SK-N-SH treated with all-trans-retinoic acid at 6 μM for 48 hours (cell line): ENCODE data around the gene PAPPA2.

ENCODE experiments used
- ATAC-seq: fragments of 200-7000 bp; cut with Tn5 transposase; 3 replicates; pipeline ENCODE4 v1.9.1; 2020; ENCODE audit warnings: mild to moderate bottlenecking, moderate library complexity
- ARNTL ChIP-seq: fragments of 450-650 bp; formaldehyde crosslinking; IDR thresholded peaks from 2 replicates; pipeline ENCODE4 v1.5.0; 2020; ENCODE audit warnings: low read depth, mild to moderate bottlenecking, moderate library complexity, borderline replicate concordance
- BACH2 ChIP-seq: fragments of 250-450 bp; sonication (Bioruptor Pico); IDR thresholded peaks from 2 replicates; pipeline ENCODE4 v1.9.0; 2021; ENCODE audit warnings: mild to moderate bottlenecking, borderline replicate concordance
- CREB5 ChIP-seq: fragments of 250-450 bp; sonication (Bioruptor Pico); IDR thresholded peaks from 2 replicates; pipeline ENCODE4 v1.5.1; 2020; ENCODE audit warnings: low read depth, mild to moderate bottlenecking, moderate library complexity
- CSRNP3 ChIP-seq: fragments of 250-450 bp; sonication (Bioruptor Pico); IDR thresholded peaks from 2 replicates; pipeline ENCODE4 v1.5.1; 2021; ENCODE audit warnings: mild to moderate bottlenecking, moderate library complexity
- PATZ1 ChIP-seq: fragments of 250-450 bp; sonication (Bioruptor Pico); IDR thresholded peaks from 2 replicates; pipeline ENCODE4 v1.8.0; 2020; ENCODE audit warnings: mild to moderate bottlenecking, moderate library complexity, borderline replicate concordance
- POU6F1 ChIP-seq: fragments of 250-450 bp; sonication (Bioruptor Pico); IDR thresholded peaks from 2 replicates; pipeline ENCODE4 v1.8.0; 2021; ENCODE audit warnings: low read depth, mild to moderate bottlenecking, moderate library complexity, borderline replicate concordance
- PPARA ChIP-seq: fragments of 250-450 bp; sonication (Bioruptor Pico); IDR thresholded peaks from 2 replicates; pipeline ENCODE4 v1.5.0; 2020; ENCODE audit warnings: mild to moderate bottlenecking, borderline replicate concordance
- RARB ChIP-seq: fragments of 250-450 bp; sonication (Bioruptor Pico); IDR thresholded peaks from 2 replicates; pipeline ENCODE4 v1.8.0; 2021; ENCODE audit warnings: mild to moderate bottlenecking, moderate library complexity
- SNAI2 ChIP-seq: fragments of 250-450 bp; sonication (Bioruptor Pico); IDR thresholded peaks from 2 replicates; pipeline ENCODE4 v1.5.0; 2020; ENCODE audit warnings: mild to moderate bottlenecking, moderate library complexity
- TCF4 ChIP-seq: fragments of 250-450 bp; sonication (Bioruptor Pico); IDR thresholded peaks from 2 replicates; pipeline ENCODE4 v1.8.0; 2021; ENCODE audit warnings: mild to moderate bottlenecking, moderate library complexity, borderline replicate concordance
- TOX ChIP-seq: fragments of 250-450 bp; sonication (Bioruptor Pico); IDR thresholded peaks from 2 replicates; pipeline ENCODE4 v1.8.0; 2021; ENCODE audit warnings: mild to moderate bottlenecking, moderate library complexity, borderline replicate concordance
- ZC3H10 ChIP-seq: fragments of 250-450 bp; sonication (Bioruptor Pico); IDR thresholded peaks from 2 replicates; pipeline ENCODE4 v1.5.1; 2021; ENCODE audit warnings: mild to moderate bottlenecking, moderate library complexity
- ZFP3 ChIP-seq: fragments of 250-450 bp; sonication (Bioruptor Pico); IDR thresholded peaks from 2 replicates; pipeline ENCODE4 v1.5.0; 2020; ENCODE audit warnings: mild to moderate bottlenecking, moderate library complexity
- ZNF70 ChIP-seq: fragments of 450-650 bp; formaldehyde crosslinking; IDR thresholded peaks from 2 replicates; pipeline ENCODE4 v1.5.0; 2020; ENCODE audit warnings: mild to moderate bottlenecking, moderate library complexity
- TF ChIP-seq, protein P1 (sequence below): fragments of 250-450 bp; sonication (Bioruptor Pico); IDR thresholded peaks from 2 replicates; pipeline ENCODE4 v1.5.0; 2020; ENCODE audit warnings: mild to moderate bottlenecking, moderate library complexity

The PAPPA2 gene

GRCh38 chr1:176852124-176852523 is 389.1 kb downstream of the PAPPA2 start:
- TF ChIP-seq TCF4 (CRISPR knock-in tag) (no peak), ZNF70 (CRISPR knock-in tag) (no peak), CSRNP3 (CRISPR knock-in tag) (no peak), BACH2 (CRISPR knock-in tag) (no peak), CREB5 (CRISPR knock-in tag) (no peak), RARB (CRISPR knock-in tag) (no peak)
- TF ChIP-seq, protein P1, sequence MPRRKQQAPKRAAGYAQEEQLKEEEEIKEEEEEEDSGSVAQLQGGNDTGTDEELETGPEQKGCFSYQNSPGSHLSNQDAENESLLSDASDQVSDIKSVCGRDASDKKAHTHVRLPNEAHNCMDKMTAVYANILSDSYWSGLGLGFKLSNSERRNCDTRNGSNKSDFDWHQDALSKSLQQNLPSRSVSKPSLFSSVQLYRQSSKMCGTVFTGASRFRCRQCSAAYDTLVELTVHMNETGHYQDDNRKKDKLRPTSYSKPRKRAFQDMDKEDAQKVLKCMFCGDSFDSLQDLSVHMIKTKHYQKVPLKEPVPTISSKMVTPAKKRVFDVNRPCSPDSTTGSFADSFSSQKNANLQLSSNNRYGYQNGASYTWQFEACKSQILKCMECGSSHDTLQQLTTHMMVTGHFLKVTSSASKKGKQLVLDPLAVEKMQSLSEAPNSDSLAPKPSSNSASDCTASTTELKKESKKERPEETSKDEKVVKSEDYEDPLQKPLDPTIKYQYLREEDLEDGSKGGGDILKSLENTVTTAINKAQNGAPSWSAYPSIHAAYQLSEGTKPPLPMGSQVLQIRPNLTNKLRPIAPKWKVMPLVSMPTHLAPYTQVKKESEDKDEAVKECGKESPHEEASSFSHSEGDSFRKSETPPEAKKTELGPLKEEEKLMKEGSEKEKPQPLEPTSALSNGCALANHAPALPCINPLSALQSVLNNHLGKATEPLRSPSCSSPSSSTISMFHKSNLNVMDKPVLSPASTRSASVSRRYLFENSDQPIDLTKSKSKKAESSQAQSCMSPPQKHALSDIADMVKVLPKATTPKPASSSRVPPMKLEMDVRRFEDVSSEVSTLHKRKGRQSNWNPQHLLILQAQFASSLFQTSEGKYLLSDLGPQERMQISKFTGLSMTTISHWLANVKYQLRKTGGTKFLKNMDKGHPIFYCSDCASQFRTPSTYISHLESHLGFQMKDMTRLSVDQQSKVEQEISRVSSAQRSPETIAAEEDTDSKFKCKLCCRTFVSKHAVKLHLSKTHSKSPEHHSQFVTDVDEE (CRISPR knock-in tag) = no peak
- no peak for ATAC-seq

DNA sequence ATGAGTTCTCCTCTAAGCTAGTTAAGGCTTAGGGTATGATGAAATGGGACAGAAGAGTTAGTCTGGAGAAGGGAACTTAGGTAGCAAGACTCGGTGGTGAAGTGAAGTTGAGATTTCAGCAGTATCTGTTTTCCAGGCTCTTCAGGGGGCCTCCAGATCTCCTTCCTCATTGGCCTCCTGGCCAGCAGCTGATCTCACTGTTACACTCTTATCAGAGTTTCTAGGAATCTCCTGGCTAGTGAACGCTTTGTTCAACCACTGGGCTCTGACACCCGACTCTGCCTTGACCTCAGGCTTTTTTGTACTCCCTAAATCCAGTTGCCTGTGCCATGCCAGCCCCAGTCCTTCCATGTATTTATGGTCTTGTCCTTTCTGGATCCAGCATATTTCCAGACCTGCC is 390.5 kb downstream of the PAPPA2 start:
- no peak for ATAC-seq
- TF ChIP-seq ARNTL (no peak), SNAI2 (CRISPR knock-in tag) (no peak), TCF4 (CRISPR knock-in tag) (no peak), PATZ1 (CRISPR knock-in tag) (no peak), ZC3H10 (CRISPR knock-in tag) (no peak), POU6F1 (CRISPR knock-in tag) (no peak), CSRNP3 (CRISPR knock-in tag) (no peak), PPARA (CRISPR knock-in tag) (no peak), ZFP3 (CRISPR knock-in tag) (no peak), RARB (CRISPR knock-in tag) (no peak), TOX (CRISPR knock-in tag) (no peak), BACH2 (CRISPR knock-in tag) (no peak)
- TF ChIP-seq, protein P1 (CRISPR knock-in tag) = no peak
- TF ChIP-seq, all 23 proteins: peak for 0
